Gastrocnemius medialis (tissue), 4 donors: ENCODE results near the gene CREBL2.

Experiments
- POLR2A ChIP-seq, 2 donors: fragments of 450-650 bp; IDR thresholded peaks; one replicate each; pipeline ENCODE4 v1.6.1; 2017; ENCODE audit warnings: antibody characterized with exemption in 2 of 2, mild to moderate bottlenecking in 2 of 2, moderate library complexity in 2 of 2
- TF ChIP-seq, protein P1 (sequence below), 5 experiments: fragments of 450-650 bp in 3 of 5; fragments of 200-600 bp in 2 of 5; sonication (generic) in 2 of 5; IDR thresholded peaks in 4 of 5; conservative IDR thresholded peaks in 1 of 5; 1 replicate in 4 of 5; 2 replicates in 1 of 5; pipeline ENCODE4 v1.5.1; 2016 to 2019; ENCODE audit warnings: antibody characterized with exemption in 5 of 5, mild to moderate bottlenecking in 3 of 5, moderate library complexity in 3 of 5

DNA sequence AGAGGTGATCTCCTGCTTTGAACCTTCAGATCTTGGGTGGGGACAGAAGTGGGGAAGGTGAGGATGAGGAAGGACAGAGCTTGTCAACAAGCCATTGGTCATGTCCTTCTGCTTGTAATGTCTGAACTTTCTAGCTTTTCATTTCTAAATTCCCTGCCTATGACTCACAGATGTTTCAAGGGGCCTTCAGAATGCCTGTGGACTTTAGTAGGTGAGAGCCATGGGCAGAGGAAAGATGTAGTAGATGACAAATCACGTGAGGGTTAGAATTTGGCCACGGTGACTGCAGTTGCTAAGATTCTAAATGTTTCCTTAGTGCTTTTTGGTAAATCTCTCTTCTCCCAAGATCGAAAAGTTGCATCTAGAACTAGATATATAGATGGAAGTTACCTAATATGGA lies 18.7 kb upstream of the CREBL2 start:
- TF ChIP-seq, protein P1, sequence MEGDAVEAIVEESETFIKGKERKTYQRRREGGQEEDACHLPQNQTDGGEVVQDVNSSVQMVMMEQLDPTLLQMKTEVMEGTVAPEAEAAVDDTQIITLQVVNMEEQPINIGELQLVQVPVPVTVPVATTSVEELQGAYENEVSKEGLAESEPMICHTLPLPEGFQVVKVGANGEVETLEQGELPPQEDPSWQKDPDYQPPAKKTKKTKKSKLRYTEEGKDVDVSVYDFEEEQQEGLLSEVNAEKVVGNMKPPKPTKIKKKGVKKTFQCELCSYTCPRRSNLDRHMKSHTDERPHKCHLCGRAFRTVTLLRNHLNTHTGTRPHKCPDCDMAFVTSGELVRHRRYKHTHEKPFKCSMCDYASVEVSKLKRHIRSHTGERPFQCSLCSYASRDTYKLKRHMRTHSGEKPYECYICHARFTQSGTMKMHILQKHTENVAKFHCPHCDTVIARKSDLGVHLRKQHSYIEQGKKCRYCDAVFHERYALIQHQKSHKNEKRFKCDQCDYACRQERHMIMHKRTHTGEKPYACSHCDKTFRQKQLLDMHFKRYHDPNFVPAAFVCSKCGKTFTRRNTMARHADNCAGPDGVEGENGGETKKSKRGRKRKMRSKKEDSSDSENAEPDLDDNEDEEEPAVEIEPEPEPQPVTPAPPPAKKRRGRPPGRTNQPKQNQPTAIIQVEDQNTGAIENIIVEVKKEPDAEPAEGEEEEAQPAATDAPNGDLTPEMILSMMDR (IDR thresholded peaks at IDR 0.05 in 4 of 5, conservative IDR thresholded peaks at IDR 0.05 in 1 of 5) = no peak
- TF ChIP-seq POLR2A (IDR thresholded peaks at IDR 0.05) = no peak
